ENCODE results near the gene MED17. TPM values are rescaled to one million over a fixed set of nuclear protein-coding genes. Genes with fewer than 3 reads are reported as not detected.

Gene MED17
- total RNA-seq, 1 donor from 2014 or later: 40.0 TPM

GRCh38 chr11:93831343-93832127, 47.5 kb downstream of the MED17 start:
- no peaks in the 10 kb centered on the region for H3K4me1 Mint-ChIP-seq (ENCODE audit: low read depth, unreplicated experiment)
- TF ChIP-seq EZH2 (IDR thresholded peaks at IDR 0.05; ENCODE audit: insufficient read depth, low read length) (no peak), CTCF (IDR thresholded peaks at IDR 0.05; ENCODE audit: insufficient read depth, low read depth, low read length) (no peak)
- FAIRE-seq (no peak), DNase-seq (ENCODE audit: low read depth) (no peak)
- no peak overlapping the region for H3K4me3 ChIP-seq (ENCODE audit: insufficient read depth, low read depth, low read length)
- no peaks in the 10 kb centered on the region for H3K4me1 ChIP-seq (ENCODE audit: insufficient read depth, low read length)
- H3K79me2 ChIP-seq (ENCODE audit: insufficient read depth, low read length): no peaks in the 10 kb centered on the region
- no peaks in the 10 kb centered on the region for H3K36me3 Mint-ChIP-seq (ENCODE audit: low read depth, unreplicated experiment)
- H4K20me1 ChIP-seq (ENCODE audit: insufficient read depth, low read length): no peaks in the 10 kb centered on the region
- H3K27ac Mint-ChIP-seq (ENCODE audit: unreplicated experiment): no peak overlapping the region
- no peaks in the 10 kb centered on the region for H3K27me3 Mint-ChIP-seq (ENCODE audit: low read depth, unreplicated experiment)
- no peaks in the 10 kb centered on the region for H3K36me3 ChIP-seq (ENCODE audit: insufficient read depth, low read length)
- no peak overlapping the region for H3K4me3 Mint-ChIP-seq (ENCODE audit: unreplicated experiment)
- no peak overlapping the region for H2AFZ ChIP-seq (ENCODE audit: low read depth, low read length)
- H3K4me2 ChIP-seq (ENCODE audit: low read length): no peak overlapping the region
- H3K27ac ChIP-seq (ENCODE audit: low read depth, low read length): no peak overlapping the region
- H3K9me3 Mint-ChIP-seq (ENCODE audit: unreplicated experiment): peaks cover 6% of the 10 kb centered on the region
- H3K9me3 ChIP-seq (ENCODE audit: insufficient read depth, low read depth, low read length): no peaks in the 10 kb centered on the region
- no peak overlapping the region for H3K9ac ChIP-seq (ENCODE audit: low read length)
- no peaks in the 10 kb centered on the region for H3K27me3 ChIP-seq (ENCODE audit: insufficient read depth, low read length)

GRCh38 chr11:93832780-93833179, 48.7 kb downstream of the MED17 start:
- no peak overlapping the region for H3K27ac Mint-ChIP-seq (ENCODE audit: unreplicated experiment)
- H3K27me3 ChIP-seq (ENCODE audit: insufficient read depth, low read length): no peaks in the 10 kb centered on the region
- H3K79me2 ChIP-seq (ENCODE audit: insufficient read depth, low read length): no peaks in the 10 kb centered on the region
- FAIRE-seq: no peak
- no peak overlapping the region for H3K9ac ChIP-seq (ENCODE audit: low read length)
- no peak overlapping the region for H3K4me3 Mint-ChIP-seq (ENCODE audit: unreplicated experiment)
- H3K4me1 Mint-ChIP-seq (ENCODE audit: low read depth, unreplicated experiment): no peaks in the 10 kb centered on the region
- TF ChIP-seq EZH2 (IDR thresholded peaks at IDR 0.05; ENCODE audit: insufficient read depth, low read length) (no peak), CTCF (IDR thresholded peaks at IDR 0.05; ENCODE audit: insufficient read depth, low read depth, low read length) (no peak)
- no peaks in the 10 kb centered on the region for H4K20me1 ChIP-seq (ENCODE audit: insufficient read depth, low read length)
- H3K27ac ChIP-seq (ENCODE audit: low read depth, low read length): no peak overlapping the region
- H3K9me3 Mint-ChIP-seq (ENCODE audit: unreplicated experiment): peaks cover 6% of the 10 kb centered on the region
- DNase-seq (ENCODE audit: low read depth): no peak
- no peaks in the 10 kb centered on the region for H3K9me3 ChIP-seq (ENCODE audit: insufficient read depth, low read depth, low read length)
- H3K27me3 Mint-ChIP-seq (ENCODE audit: low read depth, unreplicated experiment): no peaks in the 10 kb centered on the region
- no peaks in the 10 kb centered on the region for H3K4me1 ChIP-seq (ENCODE audit: insufficient read depth, low read length)
- H3K36me3 Mint-ChIP-seq (ENCODE audit: low read depth, unreplicated experiment): no peaks in the 10 kb centered on the region
- H3K4me2 ChIP-seq (ENCODE audit: low read length): no peak overlapping the region
- H2AFZ ChIP-seq (ENCODE audit: low read depth, low read length): no peak overlapping the region
- H3K36me3 ChIP-seq (ENCODE audit: insufficient read depth, low read length): no peaks in the 10 kb centered on the region
- H3K4me3 ChIP-seq (ENCODE audit: insufficient read depth, low read depth, low read length): no peak overlapping the region

- H4K20me1 ChIP-seq (ENCODE audit: insufficient read depth, low read length): no peaks in the 10 kb centered on the region
- H3K4me1 ChIP-seq (ENCODE audit: insufficient read depth, low read length): peaks cover 7% of the 10 kb centered on the region
- FAIRE-seq (no peak), DNase-seq (ENCODE audit: low read depth) (no peak)
- H3K9me3 ChIP-seq (ENCODE audit: insufficient read depth, low read depth, low read length): no peaks in the 10 kb centered on the region
- no peak overlapping the region for H2AFZ ChIP-seq (ENCODE audit: low read depth, low read length)
- Mint-ChIP-seq H3K27ac (ENCODE audit: unreplicated experiment) (no peak overlapping the region), H3K4me3 (ENCODE audit: unreplicated experiment) (no peak overlapping the region), H3K36me3 (ENCODE audit: low read depth, unreplicated experiment) (no peaks in the 10 kb centered on the region), H3K9me3 (ENCODE audit: unreplicated experiment) (peaks cover 2% of the 10 kb centered on the region), H3K4me1 (ENCODE audit: low read depth, unreplicated experiment) (peaks cover 4% of the 10 kb centered on the region), H3K27me3 (ENCODE audit: low read depth, unreplicated experiment) (no peaks in the 10 kb centered on the region)
- TF ChIP-seq EZH2 (IDR thresholded peaks at IDR 0.05; ENCODE audit: insufficient read depth, low read length) (no peak), CTCF (IDR thresholded peaks at IDR 0.05; ENCODE audit: insufficient read depth, low read depth, low read length) (no peak)
- no peak overlapping the region for H3K9ac ChIP-seq (ENCODE audit: low read length)
- no peak overlapping the region for H3K4me2 ChIP-seq (ENCODE audit: low read length)
- no peaks in the 10 kb centered on the region for H3K79me2 ChIP-seq (ENCODE audit: insufficient read depth, low read length)
- no peak overlapping the region for H3K27ac ChIP-seq (ENCODE audit: low read depth, low read length)
- H3K27me3 ChIP-seq (ENCODE audit: insufficient read depth, low read length): no peaks in the 10 kb centered on the region
- H3K36me3 ChIP-seq (ENCODE audit: insufficient read depth, low read length): no peaks in the 10 kb centered on the region
- H3K4me3 ChIP-seq (ENCODE audit: insufficient read depth, low read depth, low read length): no peak overlapping the region
These were observed 54.9 kb downstream of the MED17 start for GRCh38 chr11:93838967-93839366.

Data from astrocyte (in vitro differentiated cells and primary cell).